Measurements from ENCODE around the gene KLRC4. TPM values are rescaled to one million over a fixed set of nuclear protein-coding genes. Genes with fewer than 3 reads are reported as not detected.

Gene KLRC4
- total and polyA plus RNA-seq, 10 of the 15 experiments (the other 5 are each of a cell fraction or from before 2014, with no cell fraction given) = 0.07 to 0.34 TPM; not detected in 8

- TF ChIP-seq REST (IDR thresholded peaks at IDR 0.05; ENCODE audit: low read depth, low read length) (no peak), STAT1 (conservative IDR thresholded peaks at IDR 0.05) (no peak)
These were observed 22.7 kb downstream of the KLRC4 start (continued) for GRCh38 chr12:10386857-10387256.

GRCh38 chr12:10385166-10385613 is 24.4 kb downstream of the KLRC4 start:
- in situ Hi-C loops (cut with MboI) = no loop called here
- RAD21 ChIA-PET (ENCODE audit: unreplicated experiment) = interaction anchor here (1.1 kb wide), 1 partner anchor 18 kb away, joined by 3 read pairs; no protein-coding TSS in a partner anchor
- WGBS (ENCODE audit: insufficient coverage, insufficient replicate concordance, low lambda C conversion rate, missing lambda C conversion rate) = 34% methylated on average over 2 of the region's 2 CpGs
- no peaks in the 10 kb centered on the region for H3K36me3 ChIP-seq (ENCODE audit: control insufficient read depth in 2 of 2, insufficient read depth in 2 of 2, low read length in 1 of 2)
- intact Hi-C loops (cut with micrococcal nuclease; ENCODE audit: unreplicated experiment) = no loop called here
- H3K27ac ChIP-seq (ENCODE audit: control insufficient read depth, insufficient read depth) = no peak overlapping the region
- H3K27me3 ChIP-seq (replicated peaks in 1 of 2; ENCODE audit: control insufficient read depth in 2 of 2, insufficient read depth in 2 of 2, low read length in 1 of 2) = no peaks in the 10 kb centered on the region
- TF ChIP-seq RAD21 (IDR thresholded peaks at IDR 0.05; ENCODE audit: insufficient read depth, low read depth, low read length) (no peak), WRNIP1 (IDR thresholded peaks at IDR 0.05; ENCODE audit: borderline replicate concordance, low read depth, low read length) (no peak), YBX1 (IDR thresholded peaks at IDR 0.05) (no peak), RAD51 (IDR thresholded peaks at IDR 0.05) (no peak), ZNF274 (IDR thresholded peaks at IDR 0.05; ENCODE audit: insufficient read depth, insufficient read length) (no peak), NBN (IDR thresholded peaks at IDR 0.05) (no peak)
- H2AFZ ChIP-seq (ENCODE audit: control insufficient read depth, low read depth, low read length) = no peak overlapping the region
- CTCF ChIA-PET = interaction anchor here (1.6 to 3.1 kb wide), 2 partner anchors 9 to 20 kb away, joined by 3 to 13 read pairs; no protein-coding TSS in a partner anchor
- no peak for FAIRE-seq
- SMC1A ChIA-PET (ENCODE audit: uncharacterized antibody, unreplicated experiment) = interaction anchor here (0.9 to 1.4 kb wide), 2 partner anchors 9 to 11 kb away, joined by 3 to 5 read pairs; no protein-coding TSS in a partner anchor
- H4K20me1 ChIP-seq (ENCODE audit: control insufficient read depth, insufficient read depth) = no peaks in the 10 kb centered on the region
- no peak for DNase-seq (ENCODE audit: low read depth, low spot score)
- POLR2A ChIA-PET = interaction anchor here (0.5 kb wide), 1 partner anchor 20 kb away, joined by 3 read pairs; no protein-coding TSS in a partner anchor
- no peak overlapping the region for H3K4me3 ChIP-seq
- no peak overlapping the region for H3K4me2 ChIP-seq (ENCODE audit: control insufficient read depth, insufficient read depth)
- no TSS peak for BruUV-seq (replicated peaks)
- no peaks in the 10 kb centered on the region for H3K4me1 ChIP-seq (ENCODE audit: control insufficient read depth, insufficient read depth, low read length)
- H3K79me2 ChIP-seq (ENCODE audit: control insufficient read depth, insufficient read depth, low read length) = no peaks in the 10 kb centered on the region
- no peaks in the 10 kb centered on the region; the same call in 2 of the 3 replicates for H3K9me3 ChIP-seq (replicated peaks; ENCODE audit: control insufficient read depth, insufficient read depth, low read length)
- no peak for ATAC-seq
- no peak overlapping the region for H3K9ac ChIP-seq (ENCODE audit: control insufficient read depth, insufficient read depth, low read length)
